ENCODE measurements around the gene UBR4. TPM values are rescaled to one million over a fixed set of nuclear protein-coding genes. Genes with fewer than 3 reads are reported as not detected.

UBR4 gene
- total RNA-seq, 1 experiment from 2014 or later: 59.2 TPM

DNA sequence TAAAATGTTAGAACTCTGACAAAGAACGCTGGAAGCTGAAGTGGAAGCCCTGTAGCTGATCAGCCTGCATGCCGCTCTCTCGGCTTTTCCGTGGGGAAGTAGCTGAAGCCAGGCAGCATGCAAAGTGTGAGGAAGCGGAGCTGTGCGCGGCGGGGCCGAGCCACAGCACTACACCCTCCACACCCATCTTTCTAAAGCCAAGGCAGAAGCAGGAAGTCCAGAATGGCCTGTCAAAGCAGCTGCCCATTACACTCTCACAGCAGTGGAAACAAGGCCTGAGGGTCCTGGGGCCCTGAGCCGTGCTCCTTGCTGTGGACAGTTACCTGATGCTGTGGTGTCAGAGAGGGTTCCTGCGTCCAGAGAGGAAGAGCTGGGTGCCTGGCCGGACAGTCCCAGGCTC is 69.6 kb downstream of the UBR4 start:
- DNase-seq (ENCODE audit: low read depth): no peak

GRCh38 chr1:19139711-19140110 is 70.4 kb downstream of the UBR4 start:
- DNase-seq (ENCODE audit: low read depth): no peak

DNA sequence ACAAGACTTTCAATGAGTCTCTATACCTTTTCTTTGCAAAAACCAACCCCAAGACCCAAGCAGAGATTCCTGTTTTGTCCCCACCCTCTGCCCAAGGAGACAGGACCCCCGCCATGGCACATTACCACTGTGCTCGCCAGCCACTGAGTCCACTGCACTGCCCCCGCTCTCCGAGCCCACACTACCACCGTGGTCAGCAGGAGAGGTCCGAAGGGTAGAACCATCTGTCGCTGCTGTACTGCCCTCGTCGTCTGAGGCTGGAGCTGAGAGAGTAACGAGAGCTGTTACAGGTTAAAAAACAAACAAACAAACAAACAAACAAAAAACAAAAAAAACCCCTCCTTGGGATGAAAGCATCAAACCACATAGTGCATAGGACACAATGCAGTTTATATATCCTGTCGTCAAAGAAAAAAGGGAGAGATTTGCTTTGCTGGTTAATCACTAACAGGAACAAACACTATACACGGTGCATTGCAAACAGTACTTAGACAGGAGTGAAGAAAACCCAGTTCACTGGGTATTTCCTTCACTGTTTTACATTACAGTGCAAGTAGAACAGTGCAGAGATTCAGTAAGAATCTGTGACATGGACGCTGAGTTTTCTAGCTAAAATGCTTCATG is 71.0 kb downstream of the UBR4 start:
- DNase-seq (ENCODE audit: low read depth): no peak

DNA sequence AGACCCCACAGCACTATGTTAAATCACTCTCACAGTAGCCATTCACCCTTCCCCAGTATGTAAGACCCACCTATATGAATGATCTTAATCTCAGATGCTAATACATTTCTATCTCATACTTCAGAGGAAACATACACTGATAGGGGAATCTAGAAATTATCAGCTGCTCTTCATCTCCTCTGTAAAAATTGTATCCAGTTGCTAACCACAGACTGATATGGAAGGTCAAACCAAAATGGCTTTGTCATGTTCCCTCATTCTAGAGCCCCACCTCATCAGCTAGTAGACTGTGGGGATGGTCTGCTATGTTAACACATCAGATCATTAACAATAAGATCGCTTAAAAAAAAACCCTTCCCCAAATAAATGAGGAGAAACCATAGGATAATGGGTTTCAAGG is 71.7 kb downstream of the UBR4 start:
- DNase-seq (ENCODE audit: low read depth): no peak

DNA sequence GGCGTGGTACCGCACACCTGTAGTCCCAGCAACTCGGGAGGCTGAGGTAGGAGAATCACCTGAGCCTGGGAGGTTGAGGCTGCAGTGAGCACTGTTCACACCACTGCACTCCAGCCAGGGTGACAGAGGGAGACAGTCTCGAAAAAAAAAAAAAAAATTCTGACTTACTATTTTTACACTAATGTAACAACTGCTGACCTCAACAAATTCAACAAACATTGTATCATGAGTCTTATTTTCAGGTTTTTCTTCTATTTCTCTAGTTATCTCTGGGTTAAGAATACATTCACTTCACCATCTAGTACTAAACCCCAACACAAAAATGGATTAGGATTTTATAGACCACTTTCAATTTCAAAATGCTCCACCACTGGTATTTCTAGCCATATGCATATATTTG is 72.9 kb downstream of the UBR4 start:
- no peak for DNase-seq (ENCODE audit: low read depth)

DNA sequence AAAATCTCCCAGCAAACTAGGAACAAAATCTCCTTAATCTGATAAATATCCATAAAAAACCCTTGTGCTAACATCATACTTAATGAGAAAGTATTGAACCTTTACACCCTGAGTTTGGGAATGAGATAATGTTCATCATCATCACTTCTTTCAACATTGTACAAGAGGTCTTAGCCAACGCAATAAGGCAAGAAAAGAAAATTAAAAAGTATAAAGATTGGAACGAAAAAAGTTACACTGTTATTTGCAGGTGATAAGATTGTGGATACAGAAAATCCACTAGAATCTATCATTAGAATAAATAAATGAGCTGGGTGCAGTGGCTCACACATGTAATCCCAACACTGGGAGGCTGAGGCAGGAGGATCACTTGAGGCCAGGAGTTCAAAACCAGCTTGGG is 76.7 kb downstream of the UBR4 start:
- DNase-seq (ENCODE audit: low read depth): no peak

- DNase-seq (ENCODE audit: low read depth): no peak
Measured at GRCh38 chr1:19130468-19130867, 79.6 kb downstream of the UBR4 start.

GRCh38 chr1:19128968-19129514 is 81.0 kb downstream of the UBR4 start:
- DNase-seq (ENCODE audit: low read depth): no peak

DNA sequence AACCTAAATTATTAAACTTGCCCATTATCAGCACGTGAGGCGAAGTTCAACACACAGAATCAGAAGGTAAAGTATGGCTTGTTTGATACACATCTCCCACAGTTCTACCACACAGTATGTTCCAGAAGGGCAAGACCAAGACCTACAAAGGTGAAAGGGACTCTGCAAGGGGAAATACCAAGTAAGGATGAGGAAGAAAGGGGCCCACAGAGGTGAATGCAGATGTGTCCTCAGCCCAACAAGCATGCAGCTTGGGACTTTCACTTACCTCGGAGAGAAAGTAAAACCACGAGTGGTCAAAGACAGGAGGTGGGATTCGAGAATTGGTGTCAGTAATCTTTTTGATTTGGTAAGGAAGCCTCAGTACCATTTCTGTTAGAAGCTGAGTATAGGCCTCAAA is 85.8 kb downstream of the UBR4 start:
- DNase-seq (ENCODE audit: low read depth): no peak

DNA sequence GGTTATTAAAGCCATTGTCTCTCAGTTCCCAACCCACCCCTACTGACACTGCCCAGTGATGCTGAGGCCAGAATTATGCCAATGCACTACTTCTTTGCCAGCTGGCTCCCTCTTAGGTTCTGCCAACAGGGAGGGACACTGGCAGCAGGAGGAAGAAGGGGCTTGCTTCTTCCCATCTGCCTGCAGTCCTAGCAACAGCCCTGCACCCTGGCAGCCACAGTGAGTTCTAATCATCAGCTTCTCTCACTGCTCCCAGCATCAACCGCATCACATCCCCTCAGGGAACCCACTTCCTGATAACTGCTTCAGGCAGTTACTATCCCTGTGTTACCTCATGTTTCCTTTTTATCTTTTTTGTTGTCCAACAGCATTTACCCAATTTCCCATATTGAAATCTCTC is 86.2 kb downstream of the UBR4 start:
- no peak for DNase-seq (ENCODE audit: low read depth)

DNA sequence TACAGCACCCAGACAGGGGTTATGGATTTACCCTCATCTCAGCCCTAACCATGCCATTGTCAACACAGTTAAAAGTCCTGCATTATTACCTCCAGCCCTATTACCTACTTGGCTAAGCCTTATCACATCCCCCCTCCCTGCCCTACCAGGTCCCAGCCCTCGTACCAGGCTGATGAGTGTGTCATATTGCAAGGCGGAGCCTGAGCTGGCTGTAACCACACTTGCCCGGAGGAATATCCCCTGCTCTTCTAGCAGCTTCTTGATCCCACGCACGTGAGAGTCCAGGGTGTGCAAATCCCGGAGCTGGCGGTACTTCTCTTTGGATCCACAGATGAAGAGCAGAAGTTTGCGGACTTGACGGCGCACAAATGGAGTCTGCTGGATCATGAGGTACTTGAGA is 87.4 kb downstream of the UBR4 start:
- DNase-seq (ENCODE audit: low read depth): no peak

DNA sequence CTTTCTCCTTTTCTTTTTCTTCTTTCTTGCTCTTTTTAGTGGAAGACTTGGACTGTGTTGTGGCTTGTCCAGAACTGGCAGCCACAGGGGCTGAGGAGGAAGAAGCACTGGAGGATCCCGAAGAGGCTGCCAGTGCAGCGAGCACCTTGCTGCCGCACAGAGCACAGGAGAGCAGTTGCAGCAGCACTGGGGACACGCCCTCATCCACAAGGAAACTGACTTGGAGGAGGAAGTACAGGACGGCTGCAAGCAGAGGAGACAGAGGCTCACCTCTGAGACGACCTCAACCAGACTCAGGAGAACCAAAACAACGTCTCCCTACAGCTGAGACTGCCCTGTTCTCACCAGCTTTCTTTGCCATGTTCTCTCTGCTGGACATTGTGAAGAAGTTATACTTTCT is 88.9 kb downstream of the UBR4 start:
- DNase-seq (ENCODE audit: low read depth): no peak

- no peak for DNase-seq (ENCODE audit: low read depth)
Measured at GRCh38 chr1:19120070-19120469, 90.0 kb downstream of the UBR4 start.

GRCh38 chr1:19115082-19115808 is 94.8 kb downstream of the UBR4 start:
- DNase-seq (ENCODE audit: low read depth): no peak

DNA sequence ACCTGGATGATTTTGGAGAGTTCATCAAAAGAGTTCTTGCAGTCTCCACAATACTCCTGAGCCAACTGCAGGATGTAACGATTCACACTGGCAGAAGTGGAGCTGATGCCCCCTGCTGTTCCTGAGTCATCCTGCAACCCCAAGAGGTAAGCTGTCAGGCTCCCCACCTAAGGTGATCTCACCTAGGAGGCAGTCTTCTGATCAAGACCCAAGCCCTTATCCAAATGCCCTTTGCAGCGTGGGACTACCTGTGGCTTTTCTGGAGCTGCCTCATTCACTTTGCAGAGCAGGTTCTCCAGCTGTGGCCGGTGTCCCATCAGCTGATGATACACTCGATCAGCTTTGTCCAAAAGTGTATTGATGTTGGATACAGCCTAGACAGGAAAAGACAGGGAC is 96.4 kb downstream of the UBR4 start:
- DNase-seq (ENCODE audit: low read depth): peak; percentile 19

- DNase-seq (ENCODE audit: low read depth): no peak
Measured at GRCh38 chr1:19112891-19113696, 97.0 kb downstream of the UBR4 start.

DNA sequence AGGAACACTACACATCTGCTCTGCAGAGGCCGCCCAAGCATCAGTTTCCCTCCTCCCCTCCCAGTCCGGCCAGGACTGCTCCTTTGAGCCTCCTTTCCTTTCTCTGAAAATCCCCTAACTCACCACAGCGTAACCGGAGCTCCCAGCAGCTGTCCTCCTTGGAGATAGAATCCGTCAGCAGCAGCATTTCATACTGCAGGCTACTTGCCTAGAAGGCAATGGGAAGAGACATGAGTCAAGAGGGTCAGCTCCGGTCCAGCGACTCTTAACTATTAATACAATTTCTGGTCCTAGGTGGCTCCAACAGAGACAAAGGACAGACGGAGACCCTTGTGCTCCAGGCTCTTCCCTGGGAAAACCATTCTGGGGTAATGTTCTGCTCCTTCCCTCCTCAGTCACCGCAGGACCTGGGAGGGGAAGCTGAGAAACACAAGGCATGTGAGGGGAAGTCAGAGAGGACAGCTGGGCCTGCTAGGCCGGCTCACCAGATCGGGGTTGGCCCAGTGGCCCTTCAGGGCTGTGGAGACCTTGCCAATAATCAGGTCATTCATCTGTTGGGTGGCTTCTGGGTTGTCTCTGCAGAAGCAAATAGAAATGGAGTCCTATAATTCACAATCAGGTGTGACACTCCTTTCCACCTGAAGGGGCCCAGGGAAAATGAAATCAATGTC is 99.7 kb downstream of the UBR4 start:
- peak; percentile 59 for DNase-seq (ENCODE audit: low read depth)

DNA sequence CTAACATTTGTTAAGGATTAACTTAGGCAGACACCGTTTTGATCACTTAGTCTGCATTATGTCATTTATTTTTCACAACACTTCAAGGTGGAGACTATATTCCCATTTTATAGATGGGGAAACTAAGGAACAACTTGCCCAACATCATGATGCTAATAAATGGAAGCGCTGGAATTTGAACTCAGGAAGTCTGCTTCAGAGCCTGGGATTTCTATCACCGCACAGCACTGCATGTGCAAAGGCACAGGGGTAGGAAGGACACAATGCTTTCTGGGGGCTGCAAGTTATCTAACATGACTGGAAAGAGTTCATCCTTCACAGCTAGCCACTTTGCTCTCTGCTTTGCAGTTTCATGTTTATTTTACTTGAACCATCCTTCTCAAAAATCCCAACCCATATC is 100.5 kb downstream of the UBR4 start:
- DNase-seq (ENCODE audit: low read depth): no peak

DNA sequence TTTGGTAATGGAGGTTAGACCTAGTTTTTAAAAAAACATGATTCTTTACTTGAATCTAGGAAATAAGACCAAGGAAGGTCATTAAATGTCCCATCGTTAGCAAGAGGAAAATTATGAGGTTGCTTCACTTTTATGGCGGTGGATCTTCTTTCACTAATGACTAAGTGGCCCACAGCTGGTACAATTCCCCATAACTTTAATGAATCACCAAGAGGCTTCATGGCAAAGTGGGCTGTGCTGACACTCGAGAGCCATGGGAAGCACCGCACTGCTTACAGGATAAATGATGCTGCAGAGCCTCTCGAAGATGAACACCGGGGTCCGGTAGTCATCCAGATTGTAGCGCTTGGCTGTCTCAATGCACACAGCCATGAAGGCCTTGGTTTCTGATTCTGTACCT is 108.8 kb downstream of the UBR4 start:
- DNase-seq (ENCODE audit: low read depth): peak; percentile 90

DNA sequence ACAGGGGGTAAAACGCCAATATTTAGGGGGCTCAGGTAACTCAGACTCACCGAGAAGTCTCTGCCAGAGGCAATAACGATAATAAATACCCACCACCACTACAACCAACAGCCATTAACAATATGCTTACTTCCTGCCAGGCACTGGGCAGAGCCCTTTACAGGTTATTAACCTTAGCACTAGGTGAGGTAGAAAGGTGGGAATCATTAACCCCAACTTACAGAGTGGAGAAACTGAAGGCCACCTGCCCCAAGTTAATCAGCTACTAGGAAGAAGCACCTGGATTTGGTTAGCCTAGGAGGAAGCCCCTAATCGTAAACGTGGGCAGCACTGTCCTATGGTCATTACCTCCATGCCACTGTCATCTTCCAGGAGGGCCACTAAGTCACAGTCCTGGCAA is 110.0 kb downstream of the UBR4 start:
- no peak for DNase-seq (ENCODE audit: low read depth)

DNA sequence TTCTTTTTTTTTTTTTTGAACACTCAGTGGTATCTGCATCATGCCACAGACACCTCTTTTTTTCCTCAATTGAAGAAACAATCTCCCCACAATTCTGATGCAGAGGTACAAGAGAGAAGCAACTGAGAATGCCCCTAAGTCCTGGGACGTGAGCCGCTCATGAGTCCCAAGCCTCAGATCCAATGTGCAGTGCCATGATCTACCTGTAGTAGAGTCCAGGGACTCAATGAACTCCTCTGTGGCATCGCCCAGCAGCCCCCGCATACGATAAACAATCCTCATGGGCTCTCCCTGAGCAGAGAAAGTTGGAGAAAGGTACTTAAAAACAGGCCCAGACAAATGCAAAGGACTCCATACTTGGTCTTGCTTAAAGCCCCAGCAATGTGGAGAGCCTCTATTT is 113.1 kb downstream of the UBR4 start:
- DNase-seq (ENCODE audit: low read depth): no peak
